NCI-H2029 treated with DMSO at 0.1 percent for 48 hours (cell line): ENCODE results near the gene PRKCA.

ENCODE experiments used
- DNase-seq: peaks from one replicate; lab custom pipeline; 2025; lab: John Stamatoyannopoulos, UW

PRKCA gene

GRCh38 chr17:66414561-66415175, 112.3 kb downstream of the PRKCA start:
- no peak for DNase-seq

- DNase-seq = no peak
Observed at GRCh38 chr17:66415366-66416206, 113.2 kb downstream of the PRKCA start.

GRCh38 chr17:66416207-66416940, 114.0 kb downstream of the PRKCA start:
- no peak for DNase-seq

- DNase-seq = no peak
Observed at GRCh38 chr17:66417300-66417719, 114.9 kb downstream of the PRKCA start.

- DNase-seq = no peak
Observed at GRCh38 chr17:66420961-66421371, 118.6 kb downstream of the PRKCA start.

- no peak for DNase-seq
Observed at GRCh38 chr17:66422186-66422585, 119.8 kb downstream of the PRKCA start.

DNA sequence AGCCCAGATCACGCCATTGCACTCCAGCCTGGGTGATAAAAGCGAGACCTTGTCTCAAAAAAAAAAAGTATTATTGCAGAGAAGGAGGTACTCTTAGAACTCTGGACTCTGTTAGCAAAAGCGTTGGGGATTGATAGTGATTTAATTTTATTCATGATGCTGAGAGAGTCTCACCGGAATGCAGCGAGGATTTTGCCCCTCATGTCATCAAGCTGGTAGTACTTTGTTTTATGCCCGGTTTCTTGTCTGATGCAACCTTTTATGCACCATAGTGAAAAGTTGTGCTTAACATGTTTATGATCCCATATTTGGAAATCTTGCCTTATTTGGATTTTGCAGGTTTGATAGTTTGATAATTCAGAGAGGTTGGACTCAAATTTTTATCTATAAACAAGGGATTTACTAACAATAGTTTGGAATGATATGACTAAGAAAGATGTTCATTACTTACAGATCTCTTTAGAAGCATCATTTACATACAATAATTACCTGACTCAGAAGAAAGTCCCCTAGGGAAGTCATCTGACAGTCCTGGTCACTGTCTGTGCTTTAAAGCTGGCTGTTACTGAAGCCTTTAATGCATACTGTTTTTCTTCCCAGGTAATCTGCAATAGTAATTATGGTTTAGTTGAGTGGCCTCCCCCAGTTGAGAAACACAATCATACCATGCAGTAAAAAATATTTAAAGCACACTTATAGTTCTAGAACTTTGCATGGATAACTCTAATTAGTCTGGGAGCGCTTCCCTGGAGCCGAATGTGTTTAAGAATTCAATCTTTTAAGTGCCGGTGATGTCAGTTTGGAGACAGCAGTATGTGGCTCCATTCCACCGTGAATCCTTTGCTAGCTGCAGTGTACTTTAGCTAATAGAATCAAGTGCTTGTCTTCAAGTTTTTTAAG, 120.9 kb downstream of the PRKCA start:
- DNase-seq = no peak

DNA sequence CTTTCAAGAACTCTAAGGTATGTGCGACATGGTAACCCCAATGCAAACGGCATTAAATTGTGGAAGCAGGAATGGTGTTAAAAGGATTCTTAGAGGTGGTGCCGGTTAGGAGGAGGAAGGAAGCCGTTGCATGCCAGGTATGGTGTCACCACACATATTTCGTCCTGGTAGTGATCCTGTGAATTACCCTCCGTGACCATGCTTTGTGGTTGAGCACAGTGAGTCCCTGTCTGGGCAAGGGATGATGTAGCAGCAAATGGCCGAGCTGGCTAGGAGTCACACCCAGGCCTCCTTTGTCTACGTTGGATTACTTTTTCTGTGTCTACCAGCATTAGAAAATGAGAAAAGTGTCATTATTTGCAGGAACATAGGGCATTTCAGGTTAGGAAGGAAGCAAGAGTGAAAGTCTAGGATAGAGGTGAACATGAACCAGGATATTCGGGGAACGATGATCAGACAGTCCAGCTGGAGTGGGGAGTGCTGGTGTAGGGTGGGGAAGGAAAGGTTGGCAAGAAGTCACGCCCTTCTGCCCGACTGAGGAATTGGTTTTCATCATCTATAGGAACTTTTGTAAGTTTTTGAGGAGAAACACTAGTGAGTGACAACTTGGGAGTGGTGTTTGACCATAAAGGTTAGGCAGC, 123.5 kb downstream of the PRKCA start:
- no peak for DNase-seq

GRCh38 chr17:66426397-66427033, 124.1 kb downstream of the PRKCA start:
- DNase-seq = no peak

GRCh38 chr17:66427134-66427533, 124.7 kb downstream of the PRKCA start:
- DNase-seq = no peak

DNA sequence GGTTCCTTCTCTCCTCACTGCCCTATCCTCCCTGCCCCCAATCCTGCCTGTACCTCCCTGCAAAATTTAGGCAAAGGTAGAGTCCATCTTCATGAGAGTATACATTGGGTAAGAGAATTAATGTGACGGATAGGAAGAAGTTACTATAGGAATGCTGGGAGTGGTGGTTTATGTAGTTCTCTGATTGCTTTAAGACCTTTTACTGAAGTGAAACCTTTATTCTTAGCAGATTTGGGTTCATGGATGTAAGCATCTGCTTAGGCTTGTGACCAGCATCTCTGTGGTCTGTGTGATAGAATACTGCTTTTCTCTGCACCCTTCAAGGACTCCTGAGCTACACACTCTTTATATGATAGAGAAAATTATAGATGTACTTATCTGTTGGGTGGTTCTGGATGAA, 127.3 kb downstream of the PRKCA start:
- DNase-seq = no peak

DNA sequence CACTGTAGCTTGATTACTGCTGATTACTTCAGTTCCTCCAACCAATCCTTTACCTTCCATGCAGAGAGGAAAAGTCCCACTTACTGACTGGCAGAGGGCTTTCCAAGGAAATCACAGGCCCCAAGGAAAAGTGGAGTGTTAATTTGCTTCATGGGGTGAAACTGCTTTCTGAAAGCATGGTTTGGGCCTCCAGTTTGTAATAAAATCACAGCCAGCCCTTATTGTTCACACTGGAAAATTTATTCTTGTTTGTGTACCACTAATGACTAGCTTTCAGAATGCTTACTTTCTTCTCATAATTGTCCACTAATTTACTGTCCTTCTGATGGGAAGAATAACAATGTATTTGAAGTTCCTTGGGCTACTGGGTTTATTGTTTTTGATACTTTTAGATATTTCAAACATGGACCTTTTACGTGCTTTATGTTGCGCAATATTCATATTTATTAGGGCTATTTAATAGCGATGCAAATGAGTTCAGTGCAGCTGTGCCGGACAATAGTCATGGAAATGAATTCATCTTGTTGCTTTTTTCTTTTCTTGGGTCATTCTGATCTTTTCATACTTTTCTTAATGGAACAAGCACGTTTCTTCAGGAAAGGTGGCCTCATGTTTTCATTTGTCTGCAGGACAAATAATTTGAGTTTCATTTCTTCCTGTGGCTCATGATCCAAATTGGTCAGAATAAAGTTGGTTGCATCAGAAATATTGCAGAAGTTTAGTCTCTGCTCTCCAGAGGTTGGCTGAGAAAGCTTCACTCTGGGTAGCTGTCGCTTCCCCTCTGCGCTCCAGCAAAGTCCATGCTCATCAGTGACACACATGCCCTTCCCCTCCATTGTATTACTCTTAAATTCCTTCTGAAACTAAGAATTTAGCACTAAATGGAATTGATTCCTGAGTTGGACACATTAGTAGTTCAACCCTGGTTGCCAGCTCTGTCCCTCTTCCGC, 128.7 kb downstream of the PRKCA start:
- DNase-seq = no peak

DNA sequence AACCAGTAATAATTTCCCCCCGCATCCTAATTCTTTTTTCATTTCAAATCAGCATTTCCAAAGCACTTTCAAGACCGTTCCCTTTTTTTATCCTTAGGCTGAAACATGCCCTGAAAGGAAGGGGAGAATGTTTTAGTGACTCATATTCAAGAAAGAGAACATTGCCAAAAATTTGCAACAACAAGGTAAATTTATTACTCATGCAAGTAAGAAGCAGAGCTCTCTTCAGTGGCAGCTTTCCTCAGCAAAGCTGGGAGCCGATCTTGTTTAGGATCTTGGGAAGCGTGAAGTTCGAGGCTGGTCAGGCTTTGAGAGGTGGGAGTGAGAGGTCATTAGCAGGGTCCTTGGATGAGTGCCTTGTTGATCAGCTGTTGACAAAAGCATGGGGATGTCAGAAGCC, 129.5 kb downstream of the PRKCA start:
- no peak for DNase-seq

DNA sequence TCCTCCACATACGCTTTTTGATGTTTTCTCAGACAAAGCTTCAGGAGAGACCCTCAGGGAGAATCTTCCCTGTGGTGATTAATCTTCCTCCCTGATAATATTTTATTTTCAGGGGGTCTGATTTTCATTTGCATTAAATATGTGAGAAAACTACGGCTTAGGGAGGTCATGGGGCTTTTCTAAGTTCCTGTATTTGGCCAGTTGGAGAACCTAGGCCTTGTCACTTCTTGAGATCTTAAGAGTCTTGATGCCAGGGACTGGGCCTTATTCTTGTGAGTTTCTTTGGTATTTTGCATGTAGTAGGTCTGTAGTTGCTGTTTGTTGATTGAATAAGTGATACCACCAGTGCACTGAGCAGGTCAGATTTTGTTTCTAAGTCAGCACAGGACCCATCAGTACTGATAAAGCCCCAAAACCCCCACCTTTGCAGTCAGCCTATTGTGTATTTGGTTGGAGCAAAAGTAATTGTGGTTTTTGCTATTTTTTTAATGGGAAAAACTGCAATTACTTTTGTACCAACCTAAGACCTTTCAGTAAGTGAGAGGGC, 130.1 kb downstream of the PRKCA start:
- DNase-seq = no peak

GRCh38 chr17:66432996-66433551, 130.7 kb downstream of the PRKCA start:
- DNase-seq = no peak

DNA sequence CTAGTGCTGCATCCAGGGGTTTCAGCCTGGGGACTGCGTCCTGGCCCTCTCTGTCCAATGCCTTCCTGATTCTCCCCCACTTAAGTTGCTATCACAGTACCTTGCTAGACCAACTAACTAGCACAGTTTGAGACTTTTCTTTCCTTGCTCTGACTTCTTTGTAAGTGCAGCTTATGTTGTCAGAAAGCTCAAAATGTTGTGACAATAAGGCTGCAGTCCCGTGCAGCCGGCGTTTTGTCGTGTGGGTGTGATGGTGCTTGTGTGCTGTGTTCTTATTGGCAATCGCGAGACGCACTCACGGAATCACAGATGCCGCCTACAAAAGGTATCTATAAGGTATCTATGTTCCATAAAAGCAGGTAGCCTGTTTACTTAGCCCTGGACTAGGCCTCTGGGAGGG, 132.8 kb downstream of the PRKCA start:
- DNase-seq = no peak

DNA sequence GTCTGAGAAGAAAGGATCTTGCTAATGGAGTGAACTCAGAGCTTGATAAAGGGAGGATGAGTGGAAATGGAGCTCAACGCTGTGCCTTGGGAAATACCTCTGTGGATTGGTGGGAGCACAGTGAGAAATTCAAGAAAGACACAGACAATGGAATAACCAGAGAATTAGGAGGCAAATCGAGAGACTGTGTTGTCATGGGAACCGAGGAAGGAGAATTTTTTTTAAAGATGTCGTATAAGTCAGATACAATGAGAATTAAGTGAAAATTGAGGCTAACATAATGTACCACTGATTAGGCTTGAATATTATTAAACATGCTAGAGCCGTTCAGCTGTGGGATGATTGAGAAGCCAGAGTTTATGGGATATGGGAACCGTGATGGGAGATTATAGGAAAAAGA, 134.2 kb downstream of the PRKCA start:
- DNase-seq = no peak

GRCh38 chr17:66437476-66438026, 135.1 kb downstream of the PRKCA start:
- DNase-seq = no peak

GRCh38 chr17:66438101-66438500, 135.7 kb downstream of the PRKCA start:
- DNase-seq = no peak
